Activated CD4-positive, alpha-beta T cell treated with anti-CD3 and anti-CD28 coated beads for 36 hours (primary cell): ENCODE data around the gene TRMT61B. TPM values are rescaled to one million over a fixed set of nuclear protein-coding genes. Genes with fewer than 3 reads are reported as not detected.
A peak's percentile ranks its signal among the peaks of the same experiment; 100 is the strongest.

Experiments used
- ATAC-seq: fragments of 200-7000 bp; cut with Tn5 transposase; one replicate; pipeline ENCODE4 v1.10.0; 2021; ENCODE audit warnings: mild to moderate bottlenecking, moderate library complexity
- CTCF ChIA-PET: fragments of 350-600 bp; sonication (Branson Sonifier 250); formaldehyde crosslinking; loops from one replicate; lab custom pipeline; 2021; ENCODE audit warnings: antibody characterized with exemption; lab: Charles Lee
- POLR2A ChIA-PET: fragments of 350-600 bp; sonication (Branson Sonifier 250); formaldehyde crosslinking; loops from one replicate; lab custom pipeline; 2021; ENCODE audit warnings: antibody characterized with exemption, inconsistent platforms; lab: Charles Lee
- DNase-seq: peaks from one replicate; pipeline ENCODE4 v3.0.0-alpha.2; 2020
- H3K27ac Mint-ChIP-seq: one replicate; pipeline ENCODE4 v1.8.0; 2021; ENCODE audit warnings: mixed read lengths
- H3K27me3 Mint-ChIP-seq: one replicate; pipeline ENCODE4 v1.8.0; 2021; ENCODE audit warnings: mixed read lengths
- H3K36me3 Mint-ChIP-seq: one replicate; pipeline ENCODE4 v1.8.0; 2021; ENCODE audit warnings: low read depth, mixed read lengths
- H3K4me1 Mint-ChIP-seq: one replicate; pipeline ENCODE4 v1.8.0; 2021; ENCODE audit warnings: mixed read lengths
- H3K4me3 Mint-ChIP-seq: one replicate; pipeline ENCODE4 v1.8.0; 2021; ENCODE audit warnings: mild to moderate bottlenecking, moderate library complexity, mixed read lengths
- H3K9me3 Mint-ChIP-seq: one replicate; pipeline ENCODE4 v1.8.0; 2021; ENCODE audit warnings: low read depth, mixed read lengths
- intact Hi-C, 2 experiments: fragments of 100-400 bp; cut with DNase I in 1 of 2; cut with micrococcal nuclease in 1 of 2; formaldehyde crosslinking; loops; one replicate each; pipeline versions ENCODE4 v1.14.2 to v1.15.1; 2022 to 2024; cut with DNase I, micrococcal nuclease
- total RNA-seq, 2 experiments: library from RNA; stranded (reverse); gene quantifications; one replicate each; pipeline ENCODE4 v1.2.3, GENCODE V29; 2021

The TRMT61B gene
- total RNA-seq, 2 experiments from 2014 or later: 22.0 to 22.2 TPM

GRCh38 chr2:28869494-28870145 lies 489 bp downstream of the TRMT61B start:
- Mint-ChIP-seq H3K27me3 (no peaks in the 10 kb centered on the region), H3K9me3 (no peaks in the 10 kb centered on the region), H3K4me1 (peaks cover 31% of the 10 kb centered on the region), H3K36me3 (peaks cover 17% of the 10 kb centered on the region), H3K27ac (peak overlapping the region; percentile 97), H3K4me3 (peak overlapping the region; percentile 94)
- peak; percentile 10 for ATAC-seq
- intact Hi-C loops: loop anchor here (1.0 to 5.0 kb wide), 8 partner anchors 25 to 1277 kb away; partner anchors contain the start of genes SPDYA (in 2 of the 2), WDR43 (in 2 of the 2), FOSL2 (in 1 of the 2) and PPP1CB (in 1 of the 2)
- ChIA-PET POLR2A (interaction anchor here (0.5 to 1.3 kb wide), 6 partner anchors 13 to 118 kb away, joined by 3 to 12 read pairs (median 4); partner anchors contain the start of genes PPP1CB and WDR43), CTCF (interaction anchor here (0.7 to 2.0 kb wide), 7 partner anchors 9 to 302 kb away, joined by 3 to 8 read pairs (median 3); partner anchors contain the start of gene WDR43)
- peak; percentile 39 for DNase-seq

- DNase-seq: no peak
- POLR2A ChIA-PET: interaction anchor here (0.7 kb wide), 1 partner anchor 18 kb away, joined by 3 read pairs; no protein-coding TSS in a partner anchor
- Mint-ChIP-seq H3K27me3 (no peaks in the 10 kb centered on the region), H3K27ac (peak overlapping the region; percentile 71), H3K4me1 (peaks cover 37% of the 10 kb centered on the region), H3K4me3 (peak overlapping the region; percentile 94), H3K9me3 (no peaks in the 10 kb centered on the region), H3K36me3 (peaks cover 20% of the 10 kb centered on the region)
- no peak for ATAC-seq
- intact Hi-C loops: no loop called here
- CTCF ChIA-PET: interaction anchor here (0.5 to 1.1 kb wide), 4 partner anchors 9 to 48 kb away, joined by 3 to 7 read pairs (median 3); no protein-coding TSS in a partner anchor
Measured at GRCh38 chr2:28868611-28869010, 1.5 kb downstream of the TRMT61B start.

GRCh38 chr2:28855977-28856376 lies 14.1 kb downstream of the TRMT61B start:
- H3K27me3 Mint-ChIP-seq: no peaks in the 10 kb centered on the region
- peak overlapping the region; percentile 1 for H3K27ac Mint-ChIP-seq
- no peaks in the 10 kb centered on the region for H3K9me3 Mint-ChIP-seq
- CTCF ChIA-PET: no interaction called here
- H3K36me3 Mint-ChIP-seq: peaks cover 26% of the 10 kb centered on the region
- ATAC-seq: no peak
- no peak overlapping the region for H3K4me3 Mint-ChIP-seq
- intact Hi-C loops: no loop called here
- POLR2A ChIA-PET: interaction anchor here (0.7 kb wide), 1 partner anchor 14 kb away, joined by 5 read pairs; the partner anchor contains the start of gene TRMT61B
- DNase-seq: no peak
- no peaks in the 10 kb centered on the region for H3K4me1 Mint-ChIP-seq

GRCh38 chr2:28855193-28855592 lies 14.9 kb downstream of the TRMT61B start:
- H3K9me3 Mint-ChIP-seq: no peaks in the 10 kb centered on the region
- POLR2A ChIA-PET: no interaction called here
- DNase-seq: no peak

GRCh38 chr2:28842042-28842441 lies 28.1 kb downstream of the TRMT61B start:
- intact Hi-C loops: no loop called here
- POLR2A ChIA-PET: no interaction called here

More at GRCh38 chr2:28855193-28855592, 14.9 kb downstream of the TRMT61B start:
- intact Hi-C loops: no loop called here
- CTCF ChIA-PET: interaction anchor here (0.6 kb wide), 1 partner anchor 258 kb away, joined by 4 read pairs; no protein-coding TSS in a partner anchor
- Mint-ChIP-seq H3K4me3 (no peak overlapping the region), H3K27me3 (no peaks in the 10 kb centered on the region), H3K27ac (no peak overlapping the region), H3K36me3 (peaks cover 18% of the 10 kb centered on the region), H3K4me1 (no peaks in the 10 kb centered on the region)
- ATAC-seq: no peak

GRCh38 chr2:28838971-28839370 lies 31.1 kb downstream of the TRMT61B start:
- ATAC-seq (no peak), DNase-seq (no peak)
- no peaks in the 10 kb centered on the region for H3K27me3 Mint-ChIP-seq
- ChIA-PET CTCF (no interaction called here), POLR2A (interaction anchor here (0.6 kb wide), 1 partner anchor 55 kb away, joined by 5 read pairs; no protein-coding TSS in a partner anchor)
- no peaks in the 10 kb centered on the region for H3K4me1 Mint-ChIP-seq
- H3K9me3 Mint-ChIP-seq: no peaks in the 10 kb centered on the region
- intact Hi-C loops: no loop called here
- no peaks in the 10 kb centered on the region for H3K36me3 Mint-ChIP-seq
- no peak overlapping the region for H3K4me3 Mint-ChIP-seq
- H3K27ac Mint-ChIP-seq: no peak overlapping the region

More at GRCh38 chr2:28842042-28842441, 28.1 kb downstream of the TRMT61B start:
- CTCF ChIA-PET: interaction anchor here (0.9 to 2.2 kb wide), 3 partner anchors 8 to 49 kb away, joined by 3 to 9 read pairs (median 3); no protein-coding TSS in a partner anchor
- Mint-ChIP-seq H3K4me1 (no peaks in the 10 kb centered on the region), H3K4me3 (no peak overlapping the region), H3K9me3 (no peaks in the 10 kb centered on the region), H3K36me3 (peaks cover 2% of the 10 kb centered on the region), H3K27me3 (no peaks in the 10 kb centered on the region), H3K27ac (no peak overlapping the region)
- DNase-seq: no peak
- no peak for ATAC-seq

GRCh38 chr2:28835781-28836180 lies 34.3 kb downstream of the TRMT61B start:
- H3K27me3 Mint-ChIP-seq: no peaks in the 10 kb centered on the region
- no peak overlapping the region for H3K4me3 Mint-ChIP-seq
- H3K36me3 Mint-ChIP-seq: no peaks in the 10 kb centered on the region
- ChIA-PET CTCF (interaction anchor here (0.7 to 1.7 kb wide), 4 partner anchors 16 to 979 kb away, joined by 3 to 4 read pairs (median 4); no protein-coding TSS in a partner anchor), POLR2A (no interaction called here)
- no peak for ATAC-seq
- intact Hi-C loops: no loop called here
- no peak overlapping the region for H3K27ac Mint-ChIP-seq
- H3K9me3 Mint-ChIP-seq: no peaks in the 10 kb centered on the region
- H3K4me1 Mint-ChIP-seq: no peaks in the 10 kb centered on the region
- DNase-seq: no peak

- Mint-ChIP-seq H3K36me3 (no peaks in the 10 kb centered on the region), H3K27me3 (no peaks in the 10 kb centered on the region), H3K4me1 (no peaks in the 10 kb centered on the region), H3K9me3 (no peaks in the 10 kb centered on the region), H3K4me3 (no peak overlapping the region), H3K27ac (no peak overlapping the region)
- ChIA-PET POLR2A (no interaction called here), CTCF (interaction anchor here (0.5 to 1.2 kb wide), 2 partner anchors 239 to 629 kb away, joined by 3 read pairs; no protein-coding TSS in a partner anchor)
- intact Hi-C loops: no loop called here
- DNase-seq: no peak
- ATAC-seq: no peak
Measured at GRCh38 chr2:28833740-28834470, 36.2 kb downstream of the TRMT61B start.

- peaks cover 2% of the 10 kb centered on the region for H3K27me3 Mint-ChIP-seq
- H3K36me3 Mint-ChIP-seq: no peaks in the 10 kb centered on the region
- ATAC-seq (no peak), DNase-seq (no peak)
- intact Hi-C loops: loop anchor here in 1 of 2 experiments (10.0 kb wide), 1 partner anchor 96 kb away; no protein-coding TSS in a partner anchor
- H3K4me3 Mint-ChIP-seq: no peak overlapping the region
- H3K27ac Mint-ChIP-seq: no peak overlapping the region
- POLR2A ChIA-PET: no interaction called here
- peaks cover 8% of the 10 kb centered on the region for H3K4me1 Mint-ChIP-seq
- H3K9me3 Mint-ChIP-seq: no peaks in the 10 kb centered on the region
- CTCF ChIA-PET: no interaction called here
Measured at GRCh38 chr2:28828382-28828781, 41.7 kb downstream of the TRMT61B start.

GRCh38 chr2:28824870-28825269 lies 45.2 kb downstream of the TRMT61B start:
- Mint-ChIP-seq H3K27ac (no peak overlapping the region), H3K36me3 (no peaks in the 10 kb centered on the region), H3K4me3 (no peak overlapping the region), H3K4me1 (peaks cover 10% of the 10 kb centered on the region), H3K9me3 (no peaks in the 10 kb centered on the region), H3K27me3 (peaks cover 2% of the 10 kb centered on the region)
- DNase-seq: no peak
- ATAC-seq: no peak
- ChIA-PET POLR2A (interaction anchor here (0.7 kb wide), 1 partner anchor 264 kb away, joined by 12 read pairs; no protein-coding TSS in a partner anchor), CTCF (interaction anchor here (0.9 to 2.0 kb wide), 3 partner anchors 25 to 97 kb away, joined by 4 to 5 read pairs (median 4); no protein-coding TSS in a partner anchor)
- intact Hi-C loops: loop anchor here in 1 of 2 experiments (5.0 to 10.0 kb wide), 2 partner anchors 100 to 132 kb away; no protein-coding TSS in a partner anchor

GRCh38 chr2:28824207-28824606 lies 45.9 kb downstream of the TRMT61B start:
- POLR2A ChIA-PET: no interaction called here
- DNase-seq: no peak
- no peak for ATAC-seq
- no peak overlapping the region for H3K4me3 Mint-ChIP-seq
- H3K36me3 Mint-ChIP-seq: no peaks in the 10 kb centered on the region
- H3K27ac Mint-ChIP-seq: no peak overlapping the region
- no peaks in the 10 kb centered on the region for H3K9me3 Mint-ChIP-seq
- H3K4me1 Mint-ChIP-seq: peaks cover 10% of the 10 kb centered on the region
- CTCF ChIA-PET: interaction anchor here (2.0 kb wide), 1 partner anchor 92 kb away, joined by 5 read pairs; no protein-coding TSS in a partner anchor
- peaks cover 2% of the 10 kb centered on the region for H3K27me3 Mint-ChIP-seq
- intact Hi-C loops: loop anchor here in 1 of 2 experiments (5.0 to 10.0 kb wide), 2 partner anchors 101 to 133 kb away; no protein-coding TSS in a partner anchor
